Measurements from ENCODE around the gene OR6Y1. TPM values are rescaled to one million over a fixed set of nuclear protein-coding genes. Genes with fewer than 3 reads are reported as not detected.

Gene OR6Y1
- total RNA-seq, 1 donor from 2014 or later, result not detected

DNA sequence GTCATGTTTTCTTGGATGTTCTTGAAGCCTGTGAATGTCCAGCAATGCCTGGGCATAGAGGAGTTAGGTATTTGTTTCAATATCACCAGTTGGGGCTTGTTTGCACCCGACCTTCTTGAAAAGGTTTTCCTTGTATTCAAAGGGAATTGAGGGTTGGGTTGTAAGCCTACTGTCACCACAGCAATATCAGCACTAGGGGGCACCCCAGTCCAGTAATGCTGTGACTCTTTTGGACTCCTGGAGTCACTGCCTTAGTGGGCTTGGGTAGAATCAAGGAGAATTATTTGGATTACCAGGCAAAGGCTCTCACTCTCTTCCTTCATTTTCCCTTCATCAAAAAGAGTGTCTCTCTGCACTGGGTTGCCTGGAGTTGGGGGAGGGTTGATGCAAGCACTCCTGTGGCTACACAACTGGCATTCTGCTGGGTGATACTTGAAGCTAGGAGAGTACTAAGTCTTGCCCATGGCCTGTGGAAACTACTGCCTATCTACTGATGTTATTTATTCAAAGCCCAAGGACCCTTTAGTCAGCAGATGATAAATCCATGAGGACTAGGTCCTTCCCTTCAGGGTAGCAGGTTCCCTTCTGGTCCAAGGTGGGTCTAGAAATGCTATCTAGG, 47.7 kb downstream of the OR6Y1 start:
- Histone ChIP-seq H3K36me3 (ENCODE audit: control insufficient read depth, insufficient read depth, low read length) (no peaks in the 10 kb centered on the region), H3K4me3 (ENCODE audit: low read depth, low read length) (no peak overlapping the region), H3K27me3 (ENCODE audit: control insufficient read depth, insufficient read depth, low read length) (no peaks in the 10 kb centered on the region)
- no peak for DNase-seq (ENCODE audit: low read depth)
- TF ChIP-seq, protein P1, sequence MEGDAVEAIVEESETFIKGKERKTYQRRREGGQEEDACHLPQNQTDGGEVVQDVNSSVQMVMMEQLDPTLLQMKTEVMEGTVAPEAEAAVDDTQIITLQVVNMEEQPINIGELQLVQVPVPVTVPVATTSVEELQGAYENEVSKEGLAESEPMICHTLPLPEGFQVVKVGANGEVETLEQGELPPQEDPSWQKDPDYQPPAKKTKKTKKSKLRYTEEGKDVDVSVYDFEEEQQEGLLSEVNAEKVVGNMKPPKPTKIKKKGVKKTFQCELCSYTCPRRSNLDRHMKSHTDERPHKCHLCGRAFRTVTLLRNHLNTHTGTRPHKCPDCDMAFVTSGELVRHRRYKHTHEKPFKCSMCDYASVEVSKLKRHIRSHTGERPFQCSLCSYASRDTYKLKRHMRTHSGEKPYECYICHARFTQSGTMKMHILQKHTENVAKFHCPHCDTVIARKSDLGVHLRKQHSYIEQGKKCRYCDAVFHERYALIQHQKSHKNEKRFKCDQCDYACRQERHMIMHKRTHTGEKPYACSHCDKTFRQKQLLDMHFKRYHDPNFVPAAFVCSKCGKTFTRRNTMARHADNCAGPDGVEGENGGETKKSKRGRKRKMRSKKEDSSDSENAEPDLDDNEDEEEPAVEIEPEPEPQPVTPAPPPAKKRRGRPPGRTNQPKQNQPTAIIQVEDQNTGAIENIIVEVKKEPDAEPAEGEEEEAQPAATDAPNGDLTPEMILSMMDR (IDR thresholded peaks at IDR 0.05; ENCODE audit: insufficient read depth, low read length, poor library complexity, severe bottlenecking), result peak; percentile 37

DNA sequence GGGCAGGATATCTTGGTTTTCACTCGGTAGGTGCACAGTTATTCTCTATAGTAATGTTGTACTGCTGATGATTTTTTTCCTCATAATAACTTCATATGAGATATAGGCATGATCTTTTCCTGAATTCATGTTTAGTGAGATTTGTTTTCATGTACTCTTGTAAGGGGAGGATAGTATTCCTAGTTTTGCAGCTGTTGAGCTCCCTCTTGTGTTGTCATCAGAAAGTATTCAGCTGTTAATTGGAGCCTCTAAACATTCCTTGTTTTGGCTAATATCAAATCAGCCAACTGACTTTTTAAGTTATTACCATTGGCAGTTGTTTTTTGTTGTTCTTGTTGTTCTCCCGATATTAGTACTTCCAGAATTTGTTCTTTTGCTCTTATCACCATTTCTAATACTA, 57.8 kb downstream of the OR6Y1 start:
- Histone ChIP-seq H3K36me3 (ENCODE audit: control insufficient read depth, insufficient read depth, low read length) (no peaks in the 10 kb centered on the region), H3K27me3 (ENCODE audit: control insufficient read depth, insufficient read depth, low read length) (no peaks in the 10 kb centered on the region), H3K4me3 (ENCODE audit: low read depth, low read length) (no peak overlapping the region)
- TF ChIP-seq, protein P1 (IDR thresholded peaks at IDR 0.05; ENCODE audit: insufficient read depth, low read length, poor library complexity, severe bottlenecking), result peak; percentile 15
- no peak for DNase-seq (ENCODE audit: low read depth)

DNA sequence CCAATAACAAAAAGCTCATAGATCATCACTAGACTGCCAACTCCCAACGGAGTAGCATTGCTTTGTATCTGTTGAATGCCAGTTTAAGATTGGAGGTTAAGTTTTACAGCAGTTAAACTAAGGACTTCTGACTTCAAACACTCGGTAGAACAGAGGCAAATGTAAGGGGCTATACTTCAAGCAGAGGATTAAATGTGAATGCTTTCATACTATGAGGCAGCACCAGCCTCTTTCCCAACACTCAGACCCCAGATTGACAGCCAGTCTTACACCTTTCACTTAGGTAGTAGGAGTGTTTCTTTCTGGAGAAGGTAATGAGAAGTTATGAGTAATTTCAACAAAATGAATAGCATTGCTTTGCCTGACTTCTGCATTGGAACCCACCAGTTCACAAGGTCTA, 59.4 kb downstream of the OR6Y1 start:
- no peaks in the 10 kb centered on the region for H3K27me3 ChIP-seq (ENCODE audit: control insufficient read depth, insufficient read depth, low read length)
- no peaks in the 10 kb centered on the region for H3K36me3 ChIP-seq (ENCODE audit: control insufficient read depth, insufficient read depth, low read length)
- DNase-seq (ENCODE audit: low read depth), result no peak
- TF ChIP-seq, protein P1 (IDR thresholded peaks at IDR 0.05; ENCODE audit: insufficient read depth, low read length, poor library complexity, severe bottlenecking), result no peak
- no peak overlapping the region for H3K4me3 ChIP-seq (ENCODE audit: low read depth, low read length)

Other genes with a start within 250 kb of the OR6Y1 start
- not detected in 2 replicates for gene CD1B, start 222.9 kb downstream of the OR6Y1 start, total RNA-seq
- not detected in 2 replicates for gene CD1E, start 200.5 kb downstream of the OR6Y1 start, total RNA-seq
- gene OR10T2, start 154.9 kb downstream of the OR6Y1 start, total RNA-seq, result not detected in 2 replicates
- not detected in 2 replicates for gene OR10K2, start 128.2 kb downstream of the OR6Y1 start, total RNA-seq
- not detected in 2 replicates for gene OR10K1, start 92.6 kb downstream of the OR6Y1 start, total RNA-seq
- gene OR10R2, start 82.2 kb downstream of the OR6Y1 start, total RNA-seq, result not detected in 2 replicates
- not detected in 2 replicates for gene OR6P1, start 16.2 kb upstream of the OR6Y1 start, total RNA-seq
- gene OR10X1, start 25.5 kb upstream of the OR6Y1 start, total RNA-seq, result not detected in 2 replicates
- not detected in 2 replicates for gene OR10Z1, start 50.9 kb upstream of the OR6Y1 start, total RNA-seq
- not detected in 2 replicates for gene SPTA1, start 132.3 kb upstream of the OR6Y1 start, total RNA-seq
- gene OR6K2, start 146.2 kb upstream of the OR6Y1 start, total RNA-seq, result not detected in 2 replicates
- gene OR6K3, start 166.3 kb upstream of the OR6Y1 start, total RNA-seq, result not detected in 2 replicates
- not detected in 2 replicates for gene OR6K6, start 200.3 kb upstream of the OR6Y1 start, total RNA-seq
- gene OR6N1, start 217.8 kb upstream of the OR6Y1 start, total RNA-seq, result not detected in 2 replicates
- not detected in 2 replicates for gene OR6N2, start 226.8 kb upstream of the OR6Y1 start, total RNA-seq

Data from kidney epithelial cell (primary cell).